K562 (cell line): ENCODE measurements around the gene ZNF335. TPM values are rescaled to one million over a fixed set of nuclear protein-coding genes. Genes with fewer than 3 reads are reported as not detected.
A peak's percentile ranks its signal among the peaks of the same experiment; 100 is the strongest.

Experiments used
- ATAC-seq: fragments of 200-7000 bp; cut with Tn5 transposase; 3 replicates; pipeline ENCODE4 v1.9.1; 2020; ENCODE audit warnings: moderate library complexity
- BruUV-seq: library from RNA; stranded (reverse); fragments of 400-500 nt; replicated peaks from 2 replicates; lab custom pipeline; 2021; lab: Mats Ljungman, UMichigan
- CTCF ChIA-PET: fragments of 300-600 bp; formaldehyde crosslinking; extraction: SDS; loops from one replicate; lab custom pipeline; 2021; ENCODE audit warnings: low intra/inter-chr PET ratio; lab: Yijun Ruan, JAX
- POLR2A ChIA-PET: fragments of 300-600, 350-650 bp; sonication (Branson Sonifier 250); formaldehyde crosslinking; extraction: SDS; loops from one replicate; lab custom pipeline; 2021; ENCODE audit warnings: antibody characterized with exemption, inconsistent platforms; lab: Yijun Ruan, JAX
- DNase-seq, 4 experiments: peaks; one replicate each; pipeline versions ENCODE4 v3.0.0 to v3.0.0-alpha.2; 2011 to 2018; ENCODE audit warnings: low spot score in 3 of 4, mixed read lengths in 3 of 4; ENCODE audit errors: extremely low read depth in 1 of 4
- FAIRE-seq: peaks from 2 replicates; lab custom pipeline; 2011; peaks lifted over from hg19 to GRCh38; lab: Jason Lieb, UNC
- H2AFZ ChIP-seq: 2 replicates; pipeline ENCODE4 v1.6.0; 2011; ENCODE audit warnings: low read depth, low read length, control low read depth, inconsistent platforms
- H3K27ac ChIP-seq: fragments of 200-600 bp; 3 replicates; pipeline ENCODE4 v1.8.0; 2011; ENCODE audit warnings: low read depth, mild to moderate bottlenecking, control low read depth, inconsistent platforms, low read length, moderate library complexity, mixed read lengths; ENCODE audit errors: extremely low read depth
- H3K27me3 ChIP-seq, 2 experiments: fragments of 300-600 bp in 1 of 2; 2 replicates in 1 of 2; 3 replicates in 1 of 2; pipeline versions ENCODE4 v1.6.0 to v1.8.0; 2011; ENCODE audit warnings: inconsistent platforms in 2 of 2, low read length in 2 of 2, mild to moderate bottlenecking in 1 of 2, mixed read lengths in 1 of 2, moderate library complexity in 1 of 2; ENCODE audit not compliant: control insufficient read depth in 2 of 2, insufficient read depth in 2 of 2
- H3K36me3 ChIP-seq: fragments of 300-600 bp; 3 replicates; pipeline ENCODE4 v1.8.0; 2011; ENCODE audit warnings: mild to moderate bottlenecking, low read length, inconsistent platforms; ENCODE audit not compliant: control insufficient read depth, insufficient read depth
- H3K4me1 ChIP-seq, 2 experiments: fragments of 200-600 bp in 1 of 2; replicated peaks in 1 of 2; 2 replicates in 1 of 2; 3 replicates in 1 of 2; pipeline versions ENCODE4 v1.5.1 to v1.8.0; 2011; ENCODE audit warnings: inconsistent platforms in 2 of 2, low read length in 2 of 2, mild to moderate bottlenecking in 1 of 2, mixed read lengths in 1 of 2, moderate library complexity in 1 of 2; ENCODE audit not compliant: control insufficient read depth in 2 of 2, insufficient read depth in 2 of 2
- H3K4me2 ChIP-seq: 2 replicates; pipeline ENCODE4 v1.6.1; 2011; ENCODE audit warnings: low read length, control low read depth, inconsistent platforms, mixed read lengths; ENCODE audit not compliant: insufficient read depth
- H3K4me3 ChIP-seq: fragments of 200-600 bp; sonication (generic), shearing (Covaris generic); 2 replicates; pipeline ENCODE4 v1.5.1; 2016; ENCODE audit warnings: control low read depth, inconsistent platforms
- H3K79me2 ChIP-seq: fragments of 200-600 bp; 3 replicates; pipeline ENCODE4 v1.8.0; 2011; ENCODE audit warnings: low read length, inconsistent platforms; ENCODE audit not compliant: control insufficient read depth, insufficient read depth
- H3K9ac ChIP-seq, 2 experiments: 2 replicates each; pipeline versions ENCODE4 v1.6.0 to v1.6.1; 2011; ENCODE audit warnings: low read depth in 2 of 2, low read length in 2 of 2, control low read depth in 1 of 2, inconsistent platforms in 1 of 2, mild to moderate bottlenecking in 1 of 2, mixed read lengths in 1 of 2; ENCODE audit not compliant: insufficient read depth in 1 of 2
- H3K9me1 ChIP-seq: one replicate; pipeline ENCODE4 v1.6.0; 2011; ENCODE audit warnings: inconsistent platforms, mild to moderate bottlenecking, low read length, moderate library complexity; ENCODE audit not compliant: control insufficient read depth, insufficient read depth
- H3K9me3 ChIP-seq: replicated peaks from 2 replicates; pipeline ENCODE4 v1.5.1; 2011; ENCODE audit warnings: low read depth, low read length, inconsistent platforms; ENCODE audit not compliant: control insufficient read depth, insufficient read depth
- H4K20me1 ChIP-seq: replicated peaks from 2 replicates; pipeline ENCODE4 v1.6.1; 2011; ENCODE audit warnings: low read length, inconsistent platforms, mixed read lengths; ENCODE audit not compliant: control insufficient read depth, insufficient read depth
- BCOR ChIP-seq: fragments of 450-650 bp; IDR thresholded peaks from 2 replicates; pipeline ENCODE4 v1.6.1; 2016
- CAMTA2 ChIP-seq: fragments of 250-450 bp; sonication (Bioruptor Pico); conservative IDR thresholded peaks from 2 replicates; pipeline ENCODE4 v1.5.1; 2022
- FOXJ2 ChIP-seq: fragments of 200-800 bp; sonication (Bioruptor generic); IDR thresholded peaks from 2 replicates; pipeline ENCODE4 v1.6.1; 2016; ENCODE audit warnings: missing genetic modification characterization, missing compliant biosample characterization
- FOXK2 ChIP-seq, 2 experiments: fragments of 450-650 bp; IDR thresholded peaks in 1 of 2; conservative IDR thresholded peaks in 1 of 2; 2 replicates each; pipeline ENCODE4 v1.6.1; 2016; ENCODE audit warnings: low read depth in 2 of 2, mild to moderate bottlenecking in 1 of 2
- HMGXB4 ChIP-seq: sonication (generic); formaldehyde crosslinking; IDR thresholded peaks from 2 replicates; pipeline ENCODE4 v1.8.1; 2023; ENCODE audit warnings: mild to moderate bottlenecking, missing genetic modification reagents
- NFIC ChIP-seq: fragments of 450-650 bp; IDR thresholded peaks from 2 replicates; pipeline ENCODE4 v1.6.1; 2017; ENCODE audit warnings: mild to moderate bottlenecking, inconsistent platforms
- RBM25 ChIP-seq: fragments of 200-400 bp; formaldehyde crosslinking; IDR thresholded peaks from 2 replicates; pipeline ENCODE4 v1.6.1; 2018; ENCODE audit warnings: low read length, low read depth, moderate library complexity; ENCODE audit not compliant: severe bottlenecking
- RNF2 ChIP-seq: sonication (generic); IDR thresholded peaks from 2 replicates; pipeline ENCODE4 v1.6.1; 2016
- YBX1 ChIP-seq: fragments of 450-650 bp; IDR thresholded peaks from 2 replicates; pipeline ENCODE4 v1.7.1; 2016; ENCODE audit warnings: mild to moderate bottlenecking
- WGBS: fragments of 100-300 bp; shearing (Covaris generic); methylation state at CpG from one replicate; pipeline ENCODE4 v1.1.6; 2016; ENCODE audit warnings: low coverage, mixed read lengths; ENCODE audit not compliant: insufficient coverage; ENCODE audit errors: missing lambda C conversion rate; 5-methylcytosine and 5-hydroxymethylcytosine counted together
- in situ Hi-C: fragments of 300-500 bp; cut with MboI; formaldehyde crosslinking; loops from 4 replicates; pipeline ENCODE4 v1.15.0; 2018; ENCODE audit warnings: inconsistent platforms, mixed read lengths
- intact Hi-C: fragments of 100-400 bp; cut with micrococcal nuclease; formaldehyde crosslinking; loops from 2 replicates; pipeline ENCODE4 v1.14.2; 2022
- polyA plus RNA-seq, 8 experiments: library from polyadenylated mRNA; depleted of rRNA in 4 of 8; stranded (reverse) in 5 of 8; unstranded in 3 of 8; fragments of >200 nt; fragmentation: Nextera tagmentation in 2 of 8; fragmentation: Illumina TruSeq in 1 of 8; extraction: Ambion mirVana in 2 of 8; extraction: Trizol in 1 of 8; gene quantifications; 2 replicates each; pipeline versions ENCODE4 v1.2.1 to v1.2.3, GENCODE V29; 2011 to 2014; ENCODE audit warnings: inconsistent platforms in 1 of 8, missing spikeins in 1 of 8
- total RNA-seq, 7 experiments: library from RNA; depleted of rRNA in 6 of 7; stranded (reverse); fragments of >200 nt in 6 of 7; fragmentation: Illumina TruSeq in 2 of 7; extraction: Trizol in 2 of 7; gene quantifications; 2 replicates each; pipeline versions ENCODE4 v1.2.1 to v1.2.3, GENCODE V29; 2011 to 2021; ENCODE audit warnings: low replicate concordance in 1 of 7
- TF ChIP-seq, protein P1 (sequence below): IDR thresholded peaks from 2 replicates; pipeline ENCODE4 v1.6.1; 2011; ENCODE audit not compliant: insufficient read length; ENCODE audit errors: extremely low read depth

The ZNF335 gene
- total and polyA plus RNA-seq, 9 of the 15 experiments (the other 6 are each of a cell fraction or from before 2014, with no cell fraction given) = 0.39 to 16.0 (median 7.6) TPM

DNA sequence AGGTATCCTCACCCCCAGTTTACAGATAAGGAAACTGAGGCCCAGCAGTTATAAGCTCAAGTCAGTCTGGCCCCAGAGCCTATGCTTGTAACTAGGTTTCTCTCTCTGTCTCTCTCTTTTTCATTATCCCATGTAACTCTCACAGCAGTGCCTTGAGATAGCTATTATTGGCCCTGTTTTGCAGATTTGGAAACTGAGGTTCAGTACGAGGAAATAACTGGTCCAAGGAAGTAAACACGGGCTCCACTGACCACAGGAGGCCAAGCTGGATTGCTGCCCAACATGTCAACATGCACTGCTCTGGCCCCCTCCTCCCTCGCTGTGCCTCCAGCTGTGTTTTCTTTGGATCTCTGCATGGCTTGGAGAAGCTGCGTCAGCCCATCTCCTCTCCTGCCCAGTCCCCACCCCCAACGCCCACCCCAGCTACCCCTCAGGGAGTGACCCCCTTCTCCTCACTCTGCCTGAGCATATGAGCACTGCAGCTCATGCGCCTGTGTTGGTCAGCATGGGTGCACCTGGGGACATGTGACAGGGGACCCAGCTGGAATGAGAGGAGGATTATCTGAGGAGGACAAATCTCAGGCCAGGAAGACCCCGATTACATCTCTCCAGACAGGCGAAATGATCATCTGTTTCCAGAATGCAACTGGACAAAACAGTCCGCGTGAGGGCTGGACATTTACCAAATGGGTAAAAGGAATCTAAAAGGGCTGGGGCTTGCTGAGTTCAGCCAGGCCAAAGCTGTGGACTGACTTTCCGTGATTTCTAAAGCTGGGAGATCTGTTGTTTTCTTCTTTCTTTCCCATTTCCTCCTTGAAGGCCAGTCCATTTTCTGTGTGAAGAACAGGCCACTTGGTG, 52.2 kb downstream of the ZNF335 start:
- no peaks in the 10 kb centered on the region for H3K9me3 ChIP-seq
- no TSS peak for BruUV-seq
- H3K27ac ChIP-seq = no peak overlapping the region
- H2AFZ ChIP-seq = no peak overlapping the region
- 0 out of 2 replicates have a peak, but pooled peaks cover 3% of the 10 kb centered on the region for H4K20me1 ChIP-seq
- no peaks in the 10 kb centered on the region for H3K27me3 ChIP-seq
- WGBS = 25% methylated on average over 9 of the region's 11 CpGs
- H3K79me2 ChIP-seq = no peaks in the 10 kb centered on the region
- in situ Hi-C loops = no loop called here
- peaks cover 10% of the 10 kb centered on the region in 2 experiments; a peak in 4 of 5 replicates for H3K4me1 ChIP-seq
- DNase-seq (no peak), FAIRE-seq (no peak), ATAC-seq (no peak)
- intact Hi-C loops = no loop called here
- H3K36me3 ChIP-seq = no peaks in the 10 kb centered on the region
- H3K4me3 ChIP-seq = no peak overlapping the region
- peak overlapping the region in 1 of 2 experiments; percentile 22; a peak in 1 of 4 replicates for H3K9ac ChIP-seq
- POLR2A ChIA-PET = interaction anchor here (0.5 to 8.0 kb wide), 8 partner anchors 8 to 39 kb away, joined by 3 to 91 read pairs (median 4); partner anchors contain the start of genes PCIF1 and SPATA25
- no peak overlapping the region for H3K4me2 ChIP-seq
- TF ChIP-seq NFIC (0 out of 2 replicates have a peak, but pooled peaks have one; percentile 12), FOXJ2 (tag) (0 out of 2 replicates have a peak, but pooled peaks have one; percentile 48), BCOR (peak; percentile 25; the same call in 1 of the 2 replicates), RBM25 (peak; percentile 30), RNF2 (no peak), YBX1 (no peak), FOXK2 (conservative IDR thresholded peaks at IDR 0.05 in 1 of 2, IDR thresholded peaks at IDR 0.05 in 1 of 2; ENCODE audit: low read depth in 2 of 2) (0 out of 4 replicates have a peak, but pooled peaks have one; percentile 31 to 37), CAMTA2 (no peak), HMGXB4 (CRISPR knock-in tag) (no peak)
- TF ChIP-seq, protein P1, sequence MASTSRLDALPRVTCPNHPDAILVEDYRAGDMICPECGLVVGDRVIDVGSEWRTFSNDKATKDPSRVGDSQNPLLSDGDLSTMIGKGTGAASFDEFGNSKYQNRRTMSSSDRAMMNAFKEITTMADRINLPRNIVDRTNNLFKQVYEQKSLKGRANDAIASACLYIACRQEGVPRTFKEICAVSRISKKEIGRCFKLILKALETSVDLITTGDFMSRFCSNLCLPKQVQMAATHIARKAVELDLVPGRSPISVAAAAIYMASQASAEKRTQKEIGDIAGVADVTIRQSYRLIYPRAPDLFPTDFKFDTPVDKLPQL = no peak
- H3K9me1 ChIP-seq = no peaks in the 10 kb centered on the region
- CTCF ChIA-PET = no interaction called here
